Measurements from ENCODE around the gene TMPRSS11F.

Gene TMPRSS11F

DNA sequence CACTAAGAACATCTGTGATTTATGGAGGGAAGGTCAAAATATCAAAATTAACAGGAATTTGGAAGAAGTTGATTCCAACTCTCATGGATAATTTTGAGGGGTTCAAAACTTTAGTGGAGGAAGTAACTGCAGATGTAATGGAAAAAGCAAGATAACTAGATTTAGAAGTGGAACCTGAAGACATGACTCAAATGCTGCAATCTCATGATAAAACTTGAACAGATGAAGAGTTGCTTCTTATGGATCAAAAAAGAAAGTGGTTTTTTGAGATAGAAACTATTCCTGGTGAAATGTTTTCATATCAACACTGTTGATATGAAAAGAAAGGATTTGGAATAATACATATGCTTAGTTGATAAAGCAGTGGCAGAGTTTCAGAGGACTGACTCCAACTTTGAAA, 9.7 kb downstream of the TMPRSS11F start:
- DNase-seq (ENCODE audit: extremely low read depth, insufficient read length) = no peak
- no peaks in the 10 kb centered on the region for H3K36me3 ChIP-seq (ENCODE audit: control insufficient read depth, insufficient read depth, low read length)
- H3K27me3 ChIP-seq (replicated peaks; ENCODE audit: control insufficient read depth, insufficient read depth, low read length) = no peaks in the 10 kb centered on the region
- TF ChIP-seq, protein P1, sequence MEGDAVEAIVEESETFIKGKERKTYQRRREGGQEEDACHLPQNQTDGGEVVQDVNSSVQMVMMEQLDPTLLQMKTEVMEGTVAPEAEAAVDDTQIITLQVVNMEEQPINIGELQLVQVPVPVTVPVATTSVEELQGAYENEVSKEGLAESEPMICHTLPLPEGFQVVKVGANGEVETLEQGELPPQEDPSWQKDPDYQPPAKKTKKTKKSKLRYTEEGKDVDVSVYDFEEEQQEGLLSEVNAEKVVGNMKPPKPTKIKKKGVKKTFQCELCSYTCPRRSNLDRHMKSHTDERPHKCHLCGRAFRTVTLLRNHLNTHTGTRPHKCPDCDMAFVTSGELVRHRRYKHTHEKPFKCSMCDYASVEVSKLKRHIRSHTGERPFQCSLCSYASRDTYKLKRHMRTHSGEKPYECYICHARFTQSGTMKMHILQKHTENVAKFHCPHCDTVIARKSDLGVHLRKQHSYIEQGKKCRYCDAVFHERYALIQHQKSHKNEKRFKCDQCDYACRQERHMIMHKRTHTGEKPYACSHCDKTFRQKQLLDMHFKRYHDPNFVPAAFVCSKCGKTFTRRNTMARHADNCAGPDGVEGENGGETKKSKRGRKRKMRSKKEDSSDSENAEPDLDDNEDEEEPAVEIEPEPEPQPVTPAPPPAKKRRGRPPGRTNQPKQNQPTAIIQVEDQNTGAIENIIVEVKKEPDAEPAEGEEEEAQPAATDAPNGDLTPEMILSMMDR (IDR thresholded peaks at IDR 0.05; ENCODE audit: insufficient read depth, low read length, poor library complexity, severe bottlenecking) = no peak
- H3K4me3 ChIP-seq (replicated peaks; ENCODE audit: low read depth, low read length) = no peak overlapping the region

DNA sequence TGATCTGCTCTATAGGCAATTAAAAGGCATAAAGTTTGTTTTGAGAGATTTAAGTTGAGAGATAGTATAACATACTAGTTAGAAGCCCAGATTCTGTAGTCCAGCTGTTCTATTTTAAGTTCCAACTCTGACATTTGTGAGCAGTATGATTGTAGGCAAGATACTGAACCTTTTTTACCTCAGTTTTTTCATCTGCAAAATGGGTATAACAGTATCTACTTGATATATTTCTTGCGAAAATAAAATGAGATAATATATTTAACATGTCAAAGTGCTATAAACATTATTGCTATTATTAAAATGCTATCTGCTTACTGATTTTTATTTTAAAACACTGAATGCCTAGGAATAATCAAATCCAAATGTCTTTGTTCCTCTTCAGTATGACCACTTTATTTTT, 19.2 kb downstream of the TMPRSS11F start:
- TF ChIP-seq, protein P1 (IDR thresholded peaks at IDR 0.05; ENCODE audit: insufficient read depth, low read length, poor library complexity, severe bottlenecking) = no peak
- DNase-seq (ENCODE audit: extremely low read depth, insufficient read length) = no peak
- Histone ChIP-seq H3K36me3 (ENCODE audit: control insufficient read depth, insufficient read depth, low read length) (no peaks in the 10 kb centered on the region), H3K4me3 (replicated peaks; ENCODE audit: low read depth, low read length) (no peak overlapping the region), H3K27me3 (replicated peaks; ENCODE audit: control insufficient read depth, insufficient read depth, low read length) (no peaks in the 10 kb centered on the region)

DNA sequence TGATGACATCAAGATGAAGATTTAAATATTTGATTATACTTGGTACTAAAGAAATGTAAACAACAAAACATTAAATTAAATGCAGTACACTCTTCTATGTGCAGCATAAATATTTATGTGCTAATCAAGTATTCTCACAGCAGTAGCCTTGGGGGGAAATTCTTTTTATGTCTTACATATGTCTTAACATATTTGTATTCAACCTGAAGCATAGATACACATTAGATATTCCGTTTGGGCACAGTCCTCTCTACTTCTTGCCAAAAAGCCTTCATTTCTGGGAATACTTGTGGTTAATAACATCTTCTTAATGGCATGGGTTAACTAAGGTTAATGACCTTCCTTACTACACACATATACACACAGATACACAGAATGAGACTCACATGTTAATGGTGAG, 19.8 kb downstream of the TMPRSS11F start:
- no peaks in the 10 kb centered on the region for H3K27me3 ChIP-seq (replicated peaks; ENCODE audit: control insufficient read depth, insufficient read depth, low read length)
- TF ChIP-seq, protein P1 (IDR thresholded peaks at IDR 0.05; ENCODE audit: insufficient read depth, low read length, poor library complexity, severe bottlenecking) = no peak
- DNase-seq (ENCODE audit: extremely low read depth, insufficient read length) = no peak
- H3K36me3 ChIP-seq (ENCODE audit: control insufficient read depth, insufficient read depth, low read length) = no peaks in the 10 kb centered on the region
- no peak overlapping the region for H3K4me3 ChIP-seq (replicated peaks; ENCODE audit: low read depth, low read length)

DNA sequence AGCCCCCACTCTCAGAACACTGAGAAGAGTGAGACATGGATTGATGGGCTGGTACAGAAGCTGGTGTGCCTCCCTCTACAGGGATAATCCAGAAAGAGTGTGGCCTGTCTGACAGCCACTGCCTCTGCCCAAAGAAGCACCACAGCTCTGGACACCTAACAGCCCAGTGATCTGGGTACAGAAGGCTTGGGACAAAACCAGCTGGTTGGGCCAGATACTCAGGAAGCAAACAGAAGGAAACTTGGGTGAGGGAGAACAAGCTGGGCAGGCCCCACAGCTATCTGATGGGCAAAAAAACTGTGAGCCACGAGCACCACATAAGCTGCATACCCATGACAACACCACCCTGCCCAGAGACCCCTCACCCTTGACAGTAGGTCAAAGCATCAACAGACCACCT, 46.9 kb downstream of the TMPRSS11F start:
- TF ChIP-seq, protein P1 (IDR thresholded peaks at IDR 0.05; ENCODE audit: insufficient read depth, low read length, poor library complexity, severe bottlenecking) = no peak
- no peak overlapping the region for H3K4me3 ChIP-seq (replicated peaks; ENCODE audit: low read depth, low read length)
- no peaks in the 10 kb centered on the region for H3K36me3 ChIP-seq (ENCODE audit: control insufficient read depth, insufficient read depth, low read length)
- H3K27me3 ChIP-seq (replicated peaks; ENCODE audit: control insufficient read depth, insufficient read depth, low read length) = no peaks in the 10 kb centered on the region
- DNase-seq (ENCODE audit: extremely low read depth, insufficient read length) = no peak

DNA sequence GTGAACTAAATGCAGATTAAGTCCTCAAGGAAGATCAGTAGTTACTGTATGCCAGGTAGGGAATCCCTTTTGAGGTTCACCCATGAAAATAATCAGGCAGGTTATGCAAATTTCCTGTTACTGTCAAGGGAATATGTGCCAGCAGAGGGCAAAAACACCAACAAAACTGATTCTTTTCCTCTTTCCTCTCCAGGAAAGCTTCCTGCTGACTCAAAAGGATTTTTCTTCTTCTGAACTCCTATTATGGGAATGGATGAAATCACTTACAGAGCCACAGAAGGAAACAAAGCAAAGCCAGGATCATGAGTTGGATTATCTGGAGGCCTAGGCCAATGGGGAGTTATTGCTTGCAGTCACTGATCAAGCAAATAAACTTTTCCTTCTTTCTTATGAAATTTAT, 49.7 kb downstream of the TMPRSS11F start:
- Histone ChIP-seq H3K4me3 (replicated peaks; ENCODE audit: low read depth, low read length) (no peak overlapping the region), H3K36me3 (ENCODE audit: control insufficient read depth, insufficient read depth, low read length) (no peaks in the 10 kb centered on the region), H3K27me3 (replicated peaks; ENCODE audit: control insufficient read depth, insufficient read depth, low read length) (no peaks in the 10 kb centered on the region)
- DNase-seq (ENCODE audit: extremely low read depth, insufficient read length) = no peak
- TF ChIP-seq, protein P1 (IDR thresholded peaks at IDR 0.05; ENCODE audit: insufficient read depth, low read length, poor library complexity, severe bottlenecking) = no peak

DNA sequence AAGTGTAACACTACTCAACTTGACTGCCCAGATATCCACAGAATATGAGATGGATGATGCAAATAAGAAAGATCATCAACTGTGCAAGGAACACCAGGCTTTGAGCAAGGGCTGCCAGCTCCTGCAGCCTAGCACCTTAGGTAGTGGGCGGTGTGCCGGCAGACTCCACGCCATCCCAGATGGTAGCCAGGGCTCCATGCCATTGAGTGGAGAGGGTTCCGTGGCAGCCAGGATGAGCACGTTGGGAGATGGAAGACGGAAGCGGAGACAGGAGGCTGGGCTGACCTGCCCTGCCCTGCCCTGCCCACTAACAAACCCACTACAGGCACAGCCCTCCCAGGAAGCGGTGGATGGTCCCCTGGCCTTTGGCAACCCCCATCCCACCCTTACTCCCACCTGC, 51.9 kb downstream of the TMPRSS11F start:
- H3K27me3 ChIP-seq (replicated peaks; ENCODE audit: control insufficient read depth, insufficient read depth, low read length) = no peaks in the 10 kb centered on the region
- no peak overlapping the region for H3K4me3 ChIP-seq (replicated peaks; ENCODE audit: low read depth, low read length)
- DNase-seq (ENCODE audit: extremely low read depth, insufficient read length) = no peak
- TF ChIP-seq, protein P1 (IDR thresholded peaks at IDR 0.05; ENCODE audit: insufficient read depth, low read length, poor library complexity, severe bottlenecking) = no peak
- H3K36me3 ChIP-seq (ENCODE audit: control insufficient read depth, insufficient read depth, low read length) = no peaks in the 10 kb centered on the region
